Left renal cortex interstitium (tissue), 4 donors: ENCODE results near the gene MFGE8. TPM values are rescaled to one million over a fixed set of nuclear protein-coding genes. Genes with fewer than 3 reads are reported as not detected.

Experiments used
- DNase-seq, 4 donors: peaks; one replicate each; pipeline ENCODE4 v3.0.0-alpha.2; 2013; ENCODE audit warnings: low read depth in 4 of 4, low spot score in 2 of 4, missing footprints in 1 of 4
- polyA plus RNA-seq, 4 donors: library from polyadenylated mRNA; unstranded; fragments of 120-200 nt; gene quantifications; one replicate each; pipeline ENCODE4 v1.2.1, GENCODE V29; 2013; ENCODE audit not compliant: insufficient read length in 4 of 4

Gene MFGE8
- polyA plus RNA-seq, 4 donors = 70.7 to 178 (median 130) TPM

- DNase-seq = no peak
These were observed 7.2 kb upstream of the MFGE8 start for GRCh38 chr15:88920186-88920891.

DNA sequence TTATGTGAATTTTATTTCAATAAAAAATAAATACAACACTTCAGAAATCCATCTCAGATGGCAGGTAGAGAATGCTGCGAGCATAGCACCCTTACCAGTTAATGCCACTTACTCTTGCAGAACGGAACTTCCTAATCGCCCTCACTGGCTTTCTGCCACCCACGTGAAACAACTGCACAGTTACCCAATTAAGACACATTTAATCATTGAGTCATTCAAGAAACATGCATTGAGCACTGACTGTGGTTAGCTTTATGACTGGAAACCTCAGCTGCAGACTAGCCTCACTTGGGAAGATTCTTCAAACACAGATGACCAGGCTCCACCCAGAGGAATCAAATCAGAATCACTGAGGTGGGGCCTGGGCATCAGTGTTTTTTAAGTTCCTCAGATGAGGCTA lies 5.6 kb upstream of the MFGE8 start:
- DNase-seq = no peak

GRCh38 chr15:88917760-88918159 lies 4.6 kb upstream of the MFGE8 start:
- no peak for DNase-seq

- no peak for DNase-seq
These were observed 2.2 kb upstream of the MFGE8 start for GRCh38 chr15:88915354-88915753.

GRCh38 chr15:88913850-88914169 lies 631 bp upstream of the MFGE8 start:
- DNase-seq = no peak

- no peak for DNase-seq
These were observed 668 bp downstream of the MFGE8 start for GRCh38 chr15:88912500-88912921.

- DNase-seq = no peak
These were observed 1.4 kb downstream of the MFGE8 start for GRCh38 chr15:88911766-88912118.

DNA sequence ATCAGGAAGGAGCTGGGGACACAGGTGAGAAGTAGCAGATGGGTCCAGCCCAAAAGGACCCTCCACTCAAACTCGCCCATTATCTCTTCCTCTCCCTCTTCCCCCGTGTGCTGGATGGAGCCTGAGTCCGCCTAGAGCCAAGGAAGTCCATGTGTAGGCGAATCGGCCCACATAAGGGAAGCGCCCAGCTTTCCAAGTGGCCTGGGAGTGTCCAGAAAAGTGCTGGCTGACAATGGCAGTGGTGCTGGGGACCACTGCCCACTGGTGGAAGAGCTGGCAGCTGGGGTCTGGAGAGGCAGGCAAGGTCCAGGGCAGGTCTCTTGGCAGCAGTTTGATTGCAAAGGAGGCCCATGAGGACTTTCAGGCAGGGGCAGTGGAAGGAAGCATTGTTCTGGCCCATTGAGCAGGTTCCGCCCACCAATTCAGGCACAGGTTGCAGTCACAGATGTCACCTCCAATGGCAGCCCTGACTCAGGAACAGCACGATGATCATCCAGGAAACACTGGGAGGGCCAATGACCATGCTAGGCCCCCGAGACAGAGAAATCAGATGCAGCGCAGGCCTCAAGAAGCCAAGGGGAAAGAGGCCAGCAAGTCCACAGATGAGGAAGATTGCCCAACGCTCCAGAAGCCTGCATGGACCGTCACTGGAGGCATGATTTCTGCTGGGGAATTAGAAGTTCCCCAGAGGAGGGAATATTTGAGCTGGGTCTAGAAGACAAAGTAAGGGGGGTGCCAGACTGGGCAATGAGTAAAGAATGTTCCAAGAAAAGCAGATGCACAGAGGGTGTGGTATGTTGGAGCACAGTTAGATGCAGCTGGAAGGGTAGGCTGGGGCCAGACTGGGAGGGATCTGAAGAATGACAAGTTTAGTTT lies 3.0 kb downstream of the MFGE8 start:
- no peak for DNase-seq

DNA sequence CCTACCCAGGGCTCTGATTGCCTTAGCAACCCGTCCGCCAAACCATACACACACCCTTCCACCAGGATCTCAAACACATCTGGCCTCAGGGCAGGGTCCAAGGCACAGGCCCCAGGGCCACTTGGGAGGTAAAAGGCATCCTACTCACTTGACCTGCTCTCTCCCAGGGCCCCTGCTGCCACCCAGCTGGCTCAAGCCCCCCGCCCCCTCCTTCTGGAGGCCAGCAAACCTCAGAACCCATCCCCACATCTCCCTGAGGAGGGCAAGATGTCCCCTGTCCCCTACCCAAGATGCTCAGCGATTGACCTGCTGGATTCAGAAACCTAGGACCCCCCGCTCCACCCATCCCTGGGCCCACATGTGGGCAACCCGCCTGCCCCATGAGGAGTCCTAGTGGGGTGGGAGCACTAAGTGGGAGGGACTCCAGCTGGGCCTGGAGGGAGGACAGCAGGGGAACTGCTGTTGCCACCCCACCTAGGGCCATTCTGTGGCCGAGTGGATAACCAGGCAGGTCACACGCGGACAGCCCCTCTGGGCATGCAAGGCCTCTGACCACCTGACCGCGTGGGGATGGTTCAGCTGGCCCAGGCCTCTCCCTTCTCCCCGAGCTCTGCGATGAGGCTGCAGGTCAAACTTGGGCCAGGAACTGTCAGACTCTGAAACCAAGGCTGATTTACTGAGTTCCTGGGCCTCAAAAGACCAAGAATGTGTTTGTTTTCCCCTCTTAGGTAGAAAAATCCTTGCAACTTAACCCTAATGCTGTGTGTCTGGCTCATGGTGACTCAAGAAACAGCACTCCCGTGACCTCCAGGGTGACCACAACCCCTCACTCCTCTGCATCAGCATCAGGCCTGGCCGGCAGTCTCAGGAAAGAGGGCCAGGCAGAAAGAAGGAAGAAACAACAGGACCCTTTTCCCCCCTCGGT lies 4.2 kb downstream of the MFGE8 start:
- DNase-seq = no peak

- DNase-seq = no peak
These were observed 5.1 kb downstream of the MFGE8 start for GRCh38 chr15:88908123-88908522.

DNA sequence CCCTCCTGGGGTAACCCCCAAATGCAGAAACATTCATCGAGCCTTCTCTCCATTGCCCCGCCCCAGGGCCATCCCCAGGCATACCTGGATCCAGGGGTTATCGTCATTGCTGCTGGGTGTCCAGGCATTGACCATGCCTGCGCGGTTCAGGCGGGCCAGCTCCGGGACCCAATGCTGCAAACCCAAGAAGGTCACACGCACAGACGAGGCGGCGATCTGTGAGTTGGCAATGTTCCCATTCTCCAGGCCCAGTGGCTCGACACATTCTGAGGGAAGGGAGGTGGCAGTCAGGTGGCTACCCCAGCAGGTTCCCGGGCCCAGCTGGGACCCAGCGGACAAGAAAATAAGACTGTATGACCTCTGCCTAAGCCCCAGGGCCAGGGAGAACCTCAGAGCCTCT lies 6.1 kb downstream of the MFGE8 start:
- DNase-seq = no peak

DNA sequence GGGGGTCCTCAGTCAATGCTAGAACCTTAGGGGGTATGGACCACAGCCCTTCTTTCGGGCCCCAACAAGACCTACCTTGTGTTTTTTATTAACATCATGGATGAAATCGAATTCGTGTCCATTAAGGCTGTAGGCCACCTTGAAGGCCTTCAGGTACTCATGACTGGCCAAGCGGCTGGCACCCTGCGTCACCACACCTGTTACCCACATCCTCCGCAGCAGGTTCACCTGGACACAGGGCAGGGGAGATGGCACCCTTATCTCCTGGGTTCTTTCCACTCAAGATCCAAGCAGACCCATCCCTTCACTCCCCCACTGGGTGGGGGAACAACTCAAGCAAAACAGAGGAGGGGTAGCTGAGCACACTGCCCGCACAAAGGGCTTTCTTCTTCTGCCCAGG lies 6.6 kb downstream of the MFGE8 start:
- DNase-seq = no peak

- DNase-seq = no peak
These were observed 7.0 kb downstream of the MFGE8 start for GRCh38 chr15:88906130-88906529.

DNA sequence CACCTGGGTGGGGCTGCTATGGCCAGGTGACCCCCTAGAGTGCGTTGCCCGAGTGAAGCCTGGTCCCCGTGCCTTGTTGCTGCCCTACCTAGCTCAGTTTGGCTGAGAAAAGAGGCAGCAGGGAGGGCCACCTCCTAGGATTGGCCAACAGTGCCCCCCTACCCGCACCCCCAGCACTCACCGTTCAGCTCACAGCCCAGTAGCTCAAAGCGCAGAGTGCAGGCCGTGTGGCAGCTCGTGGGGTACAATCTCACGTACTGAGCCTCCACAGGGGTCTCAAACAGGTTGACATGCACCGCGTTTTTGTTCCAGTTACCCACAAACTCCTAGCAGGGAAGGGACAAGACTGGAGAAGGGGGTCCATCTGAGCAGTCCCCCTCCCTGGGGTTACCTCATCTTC lies 7.6 kb downstream of the MFGE8 start:
- no peak for DNase-seq

DNA sequence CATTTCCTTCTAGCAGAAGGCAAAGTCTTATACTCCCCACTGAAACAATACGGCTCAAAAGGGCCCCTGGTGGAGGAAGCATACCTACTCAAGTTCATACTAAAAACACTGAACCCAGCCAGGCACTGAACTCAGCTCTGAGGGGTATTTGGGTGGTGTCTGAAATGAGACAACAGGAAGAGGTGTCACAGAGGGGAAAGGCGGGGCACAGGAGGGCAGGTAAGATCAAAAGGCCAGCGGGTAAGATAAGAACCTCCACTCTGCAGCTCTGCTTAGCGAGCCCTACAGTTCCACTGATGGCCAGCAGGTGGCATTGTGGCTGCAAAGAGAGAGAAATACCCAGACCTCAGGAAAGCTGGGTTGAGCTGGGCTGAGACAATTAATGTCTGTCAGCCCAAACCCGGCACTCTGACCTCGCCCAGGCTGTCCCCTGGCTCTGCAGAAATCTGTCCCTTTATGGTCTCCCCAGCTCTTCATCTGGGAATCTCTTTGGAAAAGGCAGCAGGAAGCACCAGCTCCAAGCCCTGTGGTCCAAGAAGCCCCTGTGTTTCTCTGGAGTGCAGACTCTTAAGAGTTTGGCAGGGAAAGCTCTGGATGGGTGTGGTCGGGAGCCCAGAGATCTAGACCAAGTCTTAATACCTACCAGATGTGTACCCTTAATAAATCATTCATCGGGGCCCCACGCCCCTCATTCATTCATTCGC lies 8.4 kb downstream of the MFGE8 start:
- DNase-seq = no peak

DNA sequence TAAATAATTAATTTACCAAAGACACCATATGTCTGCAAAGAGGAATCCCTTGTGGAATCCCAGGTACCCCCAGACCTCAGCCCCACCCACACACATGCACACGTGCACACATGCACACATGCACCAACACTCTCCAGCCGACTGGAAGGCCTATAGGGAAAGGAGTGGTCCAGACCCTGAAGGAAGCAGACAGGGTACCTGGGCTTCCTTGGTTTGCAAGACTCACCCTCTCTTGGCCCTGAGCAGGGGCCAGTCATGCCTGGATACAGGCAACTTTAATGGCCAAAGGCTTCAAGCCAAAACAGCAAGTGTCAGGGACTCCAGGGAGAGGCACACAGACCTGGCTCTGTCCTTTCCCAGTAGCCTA lies 8.9 kb downstream of the MFGE8 start:
- DNase-seq = no peak

DNA sequence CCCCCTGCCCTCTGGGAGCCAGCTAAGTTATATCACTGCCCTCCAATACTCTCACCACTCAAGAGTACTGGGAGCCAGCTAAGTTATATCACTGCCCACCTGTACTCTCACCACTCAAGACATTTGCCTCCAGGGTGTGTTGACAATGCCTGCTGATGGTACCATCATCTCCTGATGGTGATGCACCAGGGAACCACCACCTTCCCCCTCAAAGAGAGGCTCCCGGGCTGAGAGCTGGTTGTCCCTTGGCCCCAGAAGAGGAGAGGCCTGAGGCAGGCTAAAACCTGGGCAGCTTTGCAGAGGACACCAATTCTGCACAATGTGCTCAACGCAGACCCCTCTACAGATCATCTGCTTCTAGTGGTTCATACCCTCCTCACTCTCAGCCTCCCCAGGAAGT lies 10.3 kb downstream of the MFGE8 start:
- DNase-seq = no peak

GRCh38 chr15:88902221-88902835 lies 10.9 kb downstream of the MFGE8 start:
- DNase-seq = no peak

DNA sequence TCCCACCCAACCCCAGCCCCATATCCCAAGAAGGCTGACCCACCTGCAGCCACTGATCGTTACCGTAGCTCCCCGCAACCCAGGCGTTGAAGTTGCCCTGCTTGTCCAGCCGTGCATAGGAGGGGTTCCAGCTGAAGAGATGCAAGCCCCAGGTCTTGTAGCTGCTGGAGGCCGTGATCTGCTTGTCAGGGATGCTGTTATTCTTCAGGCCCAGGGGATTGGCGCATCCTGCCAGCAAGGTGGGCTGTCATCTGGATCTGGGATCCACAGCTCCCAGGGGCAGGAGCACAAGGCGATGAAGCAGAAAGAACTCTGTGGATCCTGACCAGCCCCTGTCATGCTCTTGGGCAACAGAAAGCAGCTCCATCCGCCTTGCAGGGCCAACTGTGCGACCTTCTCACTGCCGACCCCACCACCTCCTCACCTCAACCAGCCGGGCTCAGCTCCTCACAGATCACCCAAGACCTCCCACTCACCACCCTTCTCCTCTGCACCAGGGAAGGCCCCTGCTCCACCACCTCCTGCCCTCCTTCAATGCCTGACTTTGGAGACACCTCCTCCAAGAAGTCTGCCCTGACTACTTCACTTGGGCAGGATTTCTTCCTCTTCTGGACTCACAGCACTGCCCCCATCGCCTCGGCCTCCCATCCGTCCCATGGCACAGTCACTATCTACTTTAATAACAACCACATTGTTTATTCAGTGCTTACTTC lies 11.5 kb downstream of the MFGE8 start:
- DNase-seq = no peak

DNA sequence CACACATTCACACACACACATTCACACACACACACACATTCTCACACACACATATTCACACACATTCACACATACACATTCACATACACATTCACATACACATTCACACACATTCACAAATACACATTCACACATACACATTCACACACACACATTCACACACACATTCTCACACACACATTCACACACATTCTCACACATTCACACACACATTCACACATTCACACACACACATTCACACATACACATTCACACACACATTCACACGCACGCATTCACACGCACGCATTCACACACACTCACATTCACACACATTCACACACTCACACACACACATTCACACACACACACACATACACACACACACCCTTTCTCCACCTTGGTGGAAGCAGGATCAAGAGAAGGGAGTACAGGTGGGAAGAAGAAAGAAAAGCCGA lies 12.2 kb downstream of the MFGE8 start:
- no peak for DNase-seq
